Measurements from ENCODE around the gene VIPR2. TPM values are rescaled to one million over a fixed set of nuclear protein-coding genes. Genes with fewer than 3 reads are reported as not detected.

Gene VIPR2
- total RNA-seq, 1 donor from 2014 or later, result 0.92 TPM

- Histone ChIP-seq H3K4me1 (peaks cover 6% of the 10 kb centered on the region), H3K79me2 (ENCODE audit: low read depth) (no peaks in the 10 kb centered on the region), H3K36me3 (no peaks in the 10 kb centered on the region), H4K20me1 (ENCODE audit: low read depth) (no peaks in the 10 kb centered on the region), H3K9me3 (ENCODE audit: low read depth) (no peaks in the 10 kb centered on the region), H3F3A (ENCODE audit: low read depth) (no peaks in the 10 kb centered on the region), H3K9ac (no peak overlapping the region), H3K27ac (no peak overlapping the region), H3K27me3 (peaks cover 44% of the 10 kb centered on the region), H3K4me2 (no peak overlapping the region), H3K4me3 (no peak overlapping the region), H2AFZ (replicated peaks) (no peak overlapping the region)
- no peak overlapping the region for H3K27ac Mint-ChIP-seq
- no peak for TF ChIP-seq EZH2 (IDR thresholded peaks at IDR 0.05)
- no peak for TF ChIP-seq CTCF (IDR thresholded peaks at IDR 0.05)
- TF ChIP-seq EZH2phosphoT487 (IDR thresholded peaks at IDR 0.05), result no peak
- no peak overlapping the region for H3K4me3 Mint-ChIP-seq
- peaks cover 4% of the 10 kb centered on the region for H3K4me1 Mint-ChIP-seq
- H3K36me3 Mint-ChIP-seq, result no peaks in the 10 kb centered on the region
- no peak for DNase-seq (ENCODE audit: low spot score)
- H3K27me3 Mint-ChIP-seq (ENCODE audit: insufficient read depth, low read depth), result peaks cover 15% of the 10 kb centered on the region
- no peaks in the 10 kb centered on the region for H3K9me3 Mint-ChIP-seq
Observed at GRCh38 chr7:159148430-159149395, 4.0 kb upstream of the VIPR2 start.

- H3K36me3 ChIP-seq, result no peaks in the 10 kb centered on the region
- peaks cover 9% of the 10 kb centered on the region for H3F3A ChIP-seq (ENCODE audit: low read depth)
- H4K20me1 ChIP-seq (ENCODE audit: low read depth), result peaks cover 10% of the 10 kb centered on the region
- no peaks in the 10 kb centered on the region for H3K9me3 ChIP-seq (ENCODE audit: low read depth)
- H3K4me3 ChIP-seq, result no peak overlapping the region
- Mint-ChIP-seq H3K4me3 (no peak overlapping the region), H3K9me3 (no peaks in the 10 kb centered on the region), H3K36me3 (no peaks in the 10 kb centered on the region), H3K27ac (no peak overlapping the region), H3K4me1 (peaks cover 9% of the 10 kb centered on the region), H3K27me3 (ENCODE audit: insufficient read depth, low read depth) (peaks cover 25% of the 10 kb centered on the region)
- DNase-seq (ENCODE audit: low spot score), result no peak
- peaks cover 55% of the 10 kb centered on the region for H3K27me3 ChIP-seq
- no peak overlapping the region for H3K27ac ChIP-seq
- no peaks in the 10 kb centered on the region for H3K79me2 ChIP-seq (ENCODE audit: low read depth)
- H3K4me2 ChIP-seq, result no peak overlapping the region
- no peak for TF ChIP-seq EZH2 (IDR thresholded peaks at IDR 0.05)
- no peak for TF ChIP-seq EZH2phosphoT487 (IDR thresholded peaks at IDR 0.05)
- H2AFZ ChIP-seq (replicated peaks), result no peak overlapping the region
- no peak overlapping the region for H3K9ac ChIP-seq
- H3K4me1 ChIP-seq, result peaks cover 16% of the 10 kb centered on the region
Observed at GRCh38 chr7:159147687-159148086, 3.0 kb upstream of the VIPR2 start.

- DNase-seq (ENCODE audit: low spot score), result no peak
- no peak overlapping the region for H3K27ac ChIP-seq
Observed at GRCh38 chr7:159147246-159147645, 2.6 kb upstream of the VIPR2 start.

More at GRCh38 chr7:159147246-159147645, 2.6 kb upstream of the VIPR2 start:
- Mint-ChIP-seq H3K36me3 (no peaks in the 10 kb centered on the region), H3K4me3 (no peak overlapping the region), H3K27me3 (ENCODE audit: insufficient read depth, low read depth) (peaks cover 30% of the 10 kb centered on the region), H3K4me1 (peaks cover 11% of the 10 kb centered on the region), H3K27ac (no peak overlapping the region), H3K9me3 (no peaks in the 10 kb centered on the region)
- no peak overlapping the region for H2AFZ ChIP-seq (replicated peaks)
- no peaks in the 10 kb centered on the region for H3K36me3 ChIP-seq
- no peak overlapping the region for H3K9ac ChIP-seq
- H3K4me1 ChIP-seq, result peaks cover 20% of the 10 kb centered on the region
- H3K4me3 ChIP-seq, result no peak overlapping the region
- no peaks in the 10 kb centered on the region for H3K9me3 ChIP-seq (ENCODE audit: low read depth)
- no peak overlapping the region for H3K4me2 ChIP-seq
- TF ChIP-seq CTCF (IDR thresholded peaks at IDR 0.05), result no peak
- TF ChIP-seq EZH2phosphoT487 (IDR thresholded peaks at IDR 0.05), result no peak
- no peak for TF ChIP-seq EZH2 (IDR thresholded peaks at IDR 0.05)
- peaks cover 10% of the 10 kb centered on the region for H4K20me1 ChIP-seq (ENCODE audit: low read depth)
- peaks cover 12% of the 10 kb centered on the region for H3F3A ChIP-seq (ENCODE audit: low read depth)
- peaks cover 59% of the 10 kb centered on the region for H3K27me3 ChIP-seq
- no peaks in the 10 kb centered on the region for H3K79me2 ChIP-seq (ENCODE audit: low read depth)
